Astrocyte (in vitro differentiated cells and primary cell): ENCODE measurements around the gene S100A16. TPM values are rescaled to one million over a fixed set of nuclear protein-coding genes. Genes with fewer than 3 reads are reported as not detected.

ENCODE experiments used
- DNase-seq: peaks from one replicate; pipeline ENCODE4 v3.0.0-alpha.2; 2010; ENCODE audit warnings: low read depth
- FAIRE-seq: peaks from 2 replicates; lab custom pipeline; 2011; peaks lifted over from hg19 to GRCh38; lab: Jason Lieb, UNC
- H2AFZ ChIP-seq: 2 replicates; pipeline ENCODE4 v1.6.0; 2012; ENCODE audit warnings: low read depth, low read length, inconsistent platforms
- H3K27ac ChIP-seq: 2 replicates; pipeline ENCODE4 v1.5.1; 2011; ENCODE audit warnings: low read depth, low read length, inconsistent platforms
- H3K27me3 ChIP-seq: 2 replicates; pipeline ENCODE4 v1.6.0; 2011; ENCODE audit warnings: low read length, inconsistent platforms; ENCODE audit not compliant: insufficient read depth
- H3K36me3 ChIP-seq: 2 replicates; pipeline ENCODE4 v1.5.1; 2011; ENCODE audit warnings: low read length, inconsistent platforms; ENCODE audit not compliant: insufficient read depth
- H3K4me1 ChIP-seq: 2 replicates; pipeline ENCODE4 v1.5.1; 2011; ENCODE audit warnings: low read length, inconsistent platforms; ENCODE audit not compliant: insufficient read depth
- H3K4me2 ChIP-seq: 2 replicates; pipeline ENCODE4 v1.6.0; 2012; ENCODE audit warnings: low read length, inconsistent platforms
- H3K4me3 ChIP-seq: 2 replicates; pipeline ENCODE4 v1.5.1; 2011; ENCODE audit warnings: low read depth, mild to moderate bottlenecking, low read length, inconsistent platforms; ENCODE audit not compliant: insufficient read depth
- H3K79me2 ChIP-seq: 2 replicates; pipeline ENCODE4 v1.6.0; 2012; ENCODE audit warnings: mild to moderate bottlenecking, low read length, inconsistent platforms; ENCODE audit not compliant: insufficient read depth
- H3K9ac ChIP-seq: 2 replicates; pipeline ENCODE4 v1.6.0; 2012; ENCODE audit warnings: mild to moderate bottlenecking, low read length, inconsistent platforms
- H3K9me3 ChIP-seq: 2 replicates; pipeline ENCODE4 v1.5.1; 2012; ENCODE audit warnings: low read depth, mild to moderate bottlenecking, low read length, inconsistent platforms; ENCODE audit not compliant: insufficient read depth
- H4K20me1 ChIP-seq: 2 replicates; pipeline ENCODE4 v1.6.0; 2012; ENCODE audit warnings: low read length, inconsistent platforms; ENCODE audit not compliant: insufficient read depth
- H3K27ac Mint-ChIP-seq: one replicate; pipeline ENCODE4 v1.8.0; 2021; ENCODE audit warnings: mild to moderate bottlenecking, mixed read lengths; ENCODE audit not compliant: unreplicated experiment
- H3K27me3 Mint-ChIP-seq: one replicate; pipeline ENCODE4 v1.8.0; 2021; ENCODE audit warnings: low read depth, mixed read lengths; ENCODE audit not compliant: unreplicated experiment
- H3K36me3 Mint-ChIP-seq: one replicate; pipeline ENCODE4 v1.8.0; 2021; ENCODE audit warnings: low read depth, mixed read lengths; ENCODE audit not compliant: unreplicated experiment
- H3K4me1 Mint-ChIP-seq: one replicate; pipeline ENCODE4 v1.8.0; 2021; ENCODE audit warnings: low read depth, mixed read lengths; ENCODE audit not compliant: unreplicated experiment
- H3K4me3 Mint-ChIP-seq: one replicate; pipeline ENCODE4 v1.8.0; 2021; ENCODE audit warnings: mild to moderate bottlenecking, moderate library complexity, mixed read lengths; ENCODE audit not compliant: unreplicated experiment
- H3K9me3 Mint-ChIP-seq: one replicate; pipeline ENCODE4 v1.8.0; 2021; ENCODE audit warnings: mild to moderate bottlenecking, mixed read lengths; ENCODE audit not compliant: unreplicated experiment
- EZH2 ChIP-seq: IDR thresholded peaks from 2 replicates; pipeline ENCODE4 v1.6.1; 2012; ENCODE audit warnings: mild to moderate bottlenecking, low read length, inconsistent platforms; ENCODE audit not compliant: insufficient read depth
- total RNA-seq: library from RNA; stranded (reverse); gene quantifications from 2 replicates; pipeline ENCODE4 v1.2.1, GENCODE V29; 2021
- TF ChIP-seq, protein P1 (sequence below): IDR thresholded peaks from 2 replicates; pipeline ENCODE4 v1.5.1; 2011; ENCODE audit warnings: low read depth, mild to moderate bottlenecking, inconsistent platforms, low read length, moderate library complexity; ENCODE audit not compliant: insufficient read depth

The S100A16 gene
- total RNA-seq, 1 donor from 2014 or later = 54.4 TPM

DNA sequence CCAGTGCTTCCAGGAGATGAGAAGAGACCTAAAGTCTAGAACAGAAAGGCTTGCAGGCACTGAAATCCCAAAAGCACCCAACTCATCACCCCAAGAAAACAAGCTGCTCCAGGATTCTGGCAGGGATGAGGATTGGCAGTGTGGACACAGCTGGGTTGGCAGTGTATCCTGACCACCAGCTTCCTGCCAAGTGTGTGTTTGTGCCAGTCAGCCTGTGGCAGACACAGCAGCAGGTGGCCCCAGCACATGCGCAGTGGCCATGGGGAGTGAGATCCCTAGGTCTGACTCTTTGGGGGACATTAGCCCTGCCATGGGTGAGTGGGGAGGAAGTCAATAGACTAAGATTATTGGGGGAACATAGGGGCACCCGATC lies 36.9 kb upstream of the S100A16 start:
- H3K9ac ChIP-seq = no peak overlapping the region
- H3K4me1 ChIP-seq = peaks cover 6% of the 10 kb centered on the region
- no peaks in the 10 kb centered on the region for H3K9me3 ChIP-seq
- no peak overlapping the region for H3K4me3 ChIP-seq
- Mint-ChIP-seq H3K36me3 (peaks cover 10% of the 10 kb centered on the region), H3K27me3 (no peaks in the 10 kb centered on the region), H3K4me3 (no peak overlapping the region), H3K27ac (no peak overlapping the region), H3K4me1 (peaks cover 9% of the 10 kb centered on the region), H3K9me3 (peaks cover 2% of the 10 kb centered on the region)
- no peak for DNase-seq
- no peaks in the 10 kb centered on the region for H3K79me2 ChIP-seq
- H4K20me1 ChIP-seq = peaks cover 12% of the 10 kb centered on the region
- H3K27me3 ChIP-seq = no peaks in the 10 kb centered on the region
- peaks cover 12% of the 10 kb centered on the region for H3K36me3 ChIP-seq
- no peak for TF ChIP-seq EZH2
- TF ChIP-seq, protein P1, sequence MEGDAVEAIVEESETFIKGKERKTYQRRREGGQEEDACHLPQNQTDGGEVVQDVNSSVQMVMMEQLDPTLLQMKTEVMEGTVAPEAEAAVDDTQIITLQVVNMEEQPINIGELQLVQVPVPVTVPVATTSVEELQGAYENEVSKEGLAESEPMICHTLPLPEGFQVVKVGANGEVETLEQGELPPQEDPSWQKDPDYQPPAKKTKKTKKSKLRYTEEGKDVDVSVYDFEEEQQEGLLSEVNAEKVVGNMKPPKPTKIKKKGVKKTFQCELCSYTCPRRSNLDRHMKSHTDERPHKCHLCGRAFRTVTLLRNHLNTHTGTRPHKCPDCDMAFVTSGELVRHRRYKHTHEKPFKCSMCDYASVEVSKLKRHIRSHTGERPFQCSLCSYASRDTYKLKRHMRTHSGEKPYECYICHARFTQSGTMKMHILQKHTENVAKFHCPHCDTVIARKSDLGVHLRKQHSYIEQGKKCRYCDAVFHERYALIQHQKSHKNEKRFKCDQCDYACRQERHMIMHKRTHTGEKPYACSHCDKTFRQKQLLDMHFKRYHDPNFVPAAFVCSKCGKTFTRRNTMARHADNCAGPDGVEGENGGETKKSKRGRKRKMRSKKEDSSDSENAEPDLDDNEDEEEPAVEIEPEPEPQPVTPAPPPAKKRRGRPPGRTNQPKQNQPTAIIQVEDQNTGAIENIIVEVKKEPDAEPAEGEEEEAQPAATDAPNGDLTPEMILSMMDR = no peak
- FAIRE-seq = no peak
- no peak overlapping the region for H3K4me2 ChIP-seq
- H3K27ac ChIP-seq = no peak overlapping the region
- H2AFZ ChIP-seq = no peak overlapping the region

DNA sequence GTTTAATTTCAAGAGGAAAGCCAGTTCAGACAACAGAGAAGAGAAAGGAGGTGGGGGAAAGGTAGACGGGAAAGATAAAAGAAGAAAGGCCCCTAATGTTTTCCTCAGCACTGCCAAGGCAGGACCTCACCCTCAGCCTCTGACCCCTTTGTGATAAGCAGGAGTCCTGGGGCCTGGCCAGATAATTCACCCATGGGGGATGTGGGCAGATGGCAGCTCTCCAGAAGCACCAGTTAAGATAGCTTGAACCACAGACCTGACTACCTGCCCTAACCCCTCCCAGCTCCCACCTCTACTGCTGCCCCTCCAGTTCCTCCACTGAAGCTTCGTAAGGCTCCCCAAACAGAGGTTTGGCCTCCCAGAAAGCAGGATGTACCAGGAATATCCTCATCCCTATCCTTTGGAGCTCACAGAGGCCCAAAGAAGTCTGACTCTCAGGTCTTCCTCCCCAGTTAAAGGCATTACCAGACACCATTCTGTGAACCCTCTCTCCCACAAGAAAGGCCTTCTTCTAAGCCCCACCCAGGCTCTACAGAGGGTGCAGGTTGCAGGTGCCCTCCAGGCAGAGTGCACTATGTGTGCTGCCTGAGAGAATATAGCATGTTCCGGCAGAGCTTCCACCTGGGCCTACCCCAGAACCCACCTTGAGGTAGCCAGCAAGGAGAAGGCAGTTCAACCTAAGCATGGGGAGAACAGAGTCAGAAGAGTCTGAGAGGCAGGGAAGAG lies 36.4 kb upstream of the S100A16 start:
- Mint-ChIP-seq H3K9me3 (peaks cover 2% of the 10 kb centered on the region), H3K27ac (no peak overlapping the region), H3K27me3 (no peaks in the 10 kb centered on the region), H3K4me3 (no peak overlapping the region), H3K36me3 (peaks cover 11% of the 10 kb centered on the region), H3K4me1 (peaks cover 9% of the 10 kb centered on the region)
- no peak overlapping the region for H3K9ac ChIP-seq
- no peak overlapping the region for H2AFZ ChIP-seq
- peaks cover 18% of the 10 kb centered on the region for H4K20me1 ChIP-seq
- H3K4me3 ChIP-seq = no peak overlapping the region
- H3K27ac ChIP-seq = no peak overlapping the region
- FAIRE-seq (no peak), DNase-seq (no peak)
- peaks cover 18% of the 10 kb centered on the region for H3K36me3 ChIP-seq
- no peaks in the 10 kb centered on the region for H3K9me3 ChIP-seq
- H3K4me2 ChIP-seq = no peak overlapping the region
- peaks cover 5% of the 10 kb centered on the region for H3K79me2 ChIP-seq
- peaks cover 6% of the 10 kb centered on the region for H3K4me1 ChIP-seq
- H3K27me3 ChIP-seq = no peaks in the 10 kb centered on the region
- TF ChIP-seq, protein P1 = no peak
- TF ChIP-seq EZH2 = no peak

DNA sequence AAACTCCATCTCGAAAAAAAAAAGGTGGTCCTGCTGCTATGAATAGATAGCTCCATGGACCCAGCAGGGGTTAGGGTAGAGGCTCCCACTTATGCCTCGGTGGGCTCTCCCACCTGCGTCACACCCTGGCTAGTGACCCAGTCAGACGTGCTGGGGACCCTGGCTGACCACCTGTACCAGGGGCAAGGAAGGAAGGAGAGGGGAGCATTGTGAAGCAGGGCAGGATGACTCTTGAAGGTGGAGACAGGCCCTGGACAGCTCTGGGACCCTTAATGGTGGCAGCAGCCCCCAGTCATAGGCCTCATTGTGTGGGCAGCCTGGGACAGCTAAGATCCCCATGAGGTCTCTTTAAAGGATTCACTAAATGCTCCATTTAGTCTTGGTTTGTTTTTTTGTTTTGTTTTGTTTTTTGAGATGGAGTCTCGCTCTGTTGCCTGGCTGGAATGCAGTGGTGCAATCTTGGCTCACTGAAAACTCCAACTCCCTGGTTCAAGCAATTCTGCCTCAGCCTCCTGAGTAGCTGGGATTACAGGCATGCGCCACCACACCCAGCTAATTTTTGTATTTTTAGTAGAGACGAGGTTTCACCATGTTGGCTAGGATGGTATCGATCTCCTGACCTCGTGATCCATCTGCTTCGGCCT lies 35.2 kb upstream of the S100A16 start:
- Histone ChIP-seq H3K27ac (no peak overlapping the region), H3K4me3 (no peak overlapping the region), H3K9ac (no peak overlapping the region), H3K9me3 (no peaks in the 10 kb centered on the region), H3K36me3 (peaks cover 29% of the 10 kb centered on the region), H2AFZ (no peak overlapping the region), H3K4me2 (no peak overlapping the region), H3K27me3 (no peaks in the 10 kb centered on the region), H4K20me1 (peaks cover 29% of the 10 kb centered on the region), H3K79me2 (peaks cover 15% of the 10 kb centered on the region), H3K4me1 (peaks cover 4% of the 10 kb centered on the region)
- H3K27ac Mint-ChIP-seq = peak overlapping the region; percentile 83
- peak overlapping the region; percentile 45 for H3K4me3 Mint-ChIP-seq
- H3K4me1 Mint-ChIP-seq = peaks cover 8% of the 10 kb centered on the region
- H3K27me3 Mint-ChIP-seq = no peaks in the 10 kb centered on the region
- FAIRE-seq (no peak), DNase-seq (no peak)
- H3K9me3 Mint-ChIP-seq = no peaks in the 10 kb centered on the region
- peaks cover 16% of the 10 kb centered on the region for H3K36me3 Mint-ChIP-seq
- TF ChIP-seq, protein P1 = no peak
- TF ChIP-seq EZH2 = no peak
